H9 (cell line): Measurements from ENCODE around the gene RBM23. TPM values are rescaled to one million over a fixed set of nuclear protein-coding genes. Genes with fewer than 3 reads are reported as not detected.

Experiments
- DNase-seq: peaks from one replicate; pipeline ENCODE4 v3.0.0-alpha.2; 2017
- H2AFZ ChIP-seq: one replicate; pipeline ENCODE4 v1.6.1; 2013; ENCODE audit warnings: mild to moderate bottlenecking, low read length, control low read depth, moderate library complexity
- H2AK5ac ChIP-seq: 2 replicates; pipeline ENCODE4 v1.6.1; 2013; ENCODE audit warnings: low read length, control low read depth, mixed read lengths; ENCODE audit not compliant: insufficient read length
- H2BK120ac ChIP-seq: one replicate; pipeline ENCODE4 v1.6.1; 2013; ENCODE audit warnings: low read depth, mild to moderate bottlenecking, low read length, control low read depth, inconsistent platforms; ENCODE audit not compliant: poor library complexity, severe bottlenecking
- H2BK12ac ChIP-seq: 2 replicates; pipeline ENCODE4 v1.6.1; 2013; ENCODE audit warnings: low read length, control low read depth, mixed read lengths, low read depth; ENCODE audit not compliant: insufficient read length
- H2BK15ac ChIP-seq: 2 replicates; pipeline ENCODE4 v1.6.1; 2013; ENCODE audit warnings: low read depth, low read length, control low read depth
- H2BK20ac ChIP-seq: one replicate; pipeline ENCODE4 v1.6.1; 2013; ENCODE audit warnings: low read depth, mild to moderate bottlenecking, low read length, control low read depth, inconsistent platforms; ENCODE audit not compliant: poor library complexity, severe bottlenecking
- H2BK5ac ChIP-seq: 2 replicates; pipeline ENCODE4 v1.6.1; 2013; ENCODE audit warnings: low read length, control low read depth, mixed read lengths; ENCODE audit not compliant: insufficient read length
- H3K14ac ChIP-seq: 2 replicates; pipeline ENCODE4 v1.6.1; 2013; ENCODE audit warnings: low read length, control low read depth; ENCODE audit not compliant: insufficient read depth
- H3K18ac ChIP-seq: 2 replicates; pipeline ENCODE4 v1.6.1; 2013; ENCODE audit warnings: low read depth, mild to moderate bottlenecking, mixed read lengths, low read length, control low read depth; ENCODE audit not compliant: insufficient read length
- H3K23ac ChIP-seq: 2 replicates; pipeline ENCODE4 v1.6.1; 2013; ENCODE audit warnings: low read length, control low read depth, mixed read lengths, low read depth; ENCODE audit not compliant: insufficient read length
- H3K23me2 ChIP-seq: 2 replicates; pipeline ENCODE4 v1.6.1; 2013; ENCODE audit warnings: low read depth, mild to moderate bottlenecking, mixed read lengths, low read length, control low read depth; ENCODE audit not compliant: insufficient read length, poor library complexity, severe bottlenecking
- H3K27ac ChIP-seq: 2 replicates; pipeline ENCODE4 v1.5.1; 2013; ENCODE audit warnings: low read length, control low read depth, mixed read lengths, low read depth; ENCODE audit not compliant: insufficient read length
- H3K27me3 ChIP-seq: 2 replicates; pipeline ENCODE4 v1.6.1; 2013; ENCODE audit warnings: low read length, control low read depth, inconsistent platforms; ENCODE audit not compliant: insufficient read depth
- H3K4ac ChIP-seq: 2 replicates; pipeline ENCODE4 v1.6.1; 2013; ENCODE audit warnings: low read depth, mild to moderate bottlenecking, control low read depth, inconsistent platforms, low read length, moderate library complexity
- H3K4me1 ChIP-seq: 2 replicates; pipeline ENCODE4 v1.6.1; 2013; ENCODE audit warnings: low read length, control low read depth, inconsistent platforms; ENCODE audit not compliant: insufficient read depth
- H3K4me2 ChIP-seq: 2 replicates; pipeline ENCODE4 v1.6.1; 2013; ENCODE audit warnings: low read length, control low read depth, mixed read lengths; ENCODE audit not compliant: insufficient read length, insufficient read depth
- H3K56ac ChIP-seq: 2 replicates; pipeline ENCODE4 v1.6.1; 2013; ENCODE audit warnings: low read depth, mild to moderate bottlenecking, mixed read lengths, low read length, control low read depth; ENCODE audit not compliant: insufficient read length
- H3K79me1 ChIP-seq: 2 replicates; pipeline ENCODE4 v1.6.1; 2013; ENCODE audit warnings: low read depth, mild to moderate bottlenecking, moderate library complexity, low read length, control low read depth, inconsistent platforms; ENCODE audit not compliant: insufficient read depth, poor library complexity, severe bottlenecking
- H3K79me2 ChIP-seq: 2 replicates; pipeline ENCODE4 v1.6.1; 2013; ENCODE audit warnings: low read length, control low read depth, inconsistent platforms; ENCODE audit not compliant: insufficient read depth
- H3K9ac ChIP-seq: 2 replicates; pipeline ENCODE4 v1.6.1; 2013; ENCODE audit warnings: low read length, control low read depth, mixed read lengths; ENCODE audit not compliant: insufficient read length; ENCODE audit errors: extremely low read depth
- H3K9me3 ChIP-seq: one replicate; pipeline ENCODE4 v1.6.1; 2013; ENCODE audit warnings: low read depth, low read length, inconsistent platforms; ENCODE audit not compliant: control insufficient read depth
- H3T11ph ChIP-seq: one replicate; pipeline ENCODE4 v1.6.1; 2013; ENCODE audit warnings: mild to moderate bottlenecking, low read length, control low read depth, inconsistent platforms
- H4K20me1 ChIP-seq: one replicate; pipeline ENCODE4 v1.6.1; 2013; ENCODE audit not compliant: control insufficient read depth, insufficient read length, insufficient read depth
- H4K5ac ChIP-seq: 2 replicates; pipeline ENCODE4 v1.6.1; 2013; ENCODE audit warnings: low read depth, mild to moderate bottlenecking, mixed read lengths, low read length, control low read depth; ENCODE audit not compliant: insufficient read length
- H4K8ac ChIP-seq: replicated peaks from 2 replicates; pipeline ENCODE4 v1.6.1; 2013; ENCODE audit warnings: low read length, control low read depth, mixed read lengths, low read depth; ENCODE audit not compliant: insufficient read length
- H4K91ac ChIP-seq: 2 replicates; pipeline ENCODE4 v1.6.1; 2013; ENCODE audit warnings: low read depth, mild to moderate bottlenecking, moderate library complexity, mixed read lengths, low read length, control low read depth; ENCODE audit not compliant: insufficient read length
- H3K27ac Mint-ChIP-seq, 3 experiments: 2 replicates in 2 of 3; 3 replicates in 1 of 3; pipeline ENCODE4 v1.8.0; 2020 to 2021; ENCODE audit warnings: mixed read lengths in 3 of 3, mild to moderate bottlenecking in 1 of 3, moderate library complexity in 1 of 3
- H3K27me3 Mint-ChIP-seq: 2 replicates; pipeline ENCODE4 v1.8.0; 2021; ENCODE audit warnings: low read depth, mild to moderate bottlenecking, moderate library complexity, mixed read lengths
- H3K36me3 Mint-ChIP-seq, 3 experiments: 2 replicates in 2 of 3; 3 replicates in 1 of 3; pipeline ENCODE4 v1.8.0; 2020 to 2021; ENCODE audit warnings: low read depth in 3 of 3, mixed read lengths in 3 of 3; ENCODE audit not compliant: insufficient read depth in 1 of 3
- H3K4me1 Mint-ChIP-seq, 2 experiments: 2 replicates each; pipeline ENCODE4 v1.8.0; 2020; ENCODE audit warnings: mixed read lengths in 2 of 2
- H3K4me3 Mint-ChIP-seq, 2 experiments: 2 replicates in 1 of 2; 3 replicates in 1 of 2; pipeline ENCODE4 v1.8.0; 2020 to 2021; ENCODE audit warnings: mild to moderate bottlenecking in 2 of 2, mixed read lengths in 2 of 2, moderate library complexity in 1 of 2
- H3K9me3 Mint-ChIP-seq, 2 experiments: 2 replicates in 1 of 2; 3 replicates in 1 of 2; pipeline ENCODE4 v1.8.0; 2020; ENCODE audit warnings: mild to moderate bottlenecking in 2 of 2, mixed read lengths in 2 of 2, moderate library complexity in 1 of 2
- CTCF ChIP-seq: fragments of 200-600 bp; sonication (generic); conservative IDR thresholded peaks from 3 replicates; pipeline ENCODE4 v1.8.0; 2021; ENCODE audit warnings: antibody characterized with exemption, mild to moderate bottlenecking
- WGBS: extraction: QIAGEN DNeasy Blood & Tissue Kit; methylation state at CpG from one replicate; pipeline ENCODE4 v1.1.7; 2013; ENCODE audit warnings: missing lambda C conversion rate, low lambda C conversion rate, mixed read lengths; ENCODE audit not compliant: insufficient read length; ENCODE audit errors: extremely low coverage; 5-methylcytosine and 5-hydroxymethylcytosine counted together
- total RNA-seq: library from RNA; stranded (reverse); gene quantifications from 2 replicates; pipeline ENCODE4 v1.2.1, GENCODE V29; 2021

The RBM23 gene
- total RNA-seq, 1 experiment from 2014 or later = 79.0 TPM

- no peak overlapping the region for H3K27ac ChIP-seq
- no peak overlapping the region for H2BK20ac ChIP-seq
- no peak overlapping the region for H3K9ac ChIP-seq
- Mint-ChIP-seq H3K9me3 (no peaks in the 10 kb centered on the region), H3K4me1 (peaks cover 21 to 27% of the 10 kb centered on the region in 2 experiments), H3K36me3 (peaks cover 7 to 24% (median 20%) of the 10 kb centered on the region in 3 experiments), H3K27me3 (no peaks in the 10 kb centered on the region; the same call in 1 of the 2 replicates), H3K4me3 (no peak overlapping the region), H3K27ac (peak overlapping the region in 1 of 3 experiments; percentile 88; a peak in 2 of 7 replicates)
- H3K79me2 ChIP-seq = no peaks in the 10 kb centered on the region
- H4K5ac ChIP-seq = no peak overlapping the region
- no peak overlapping the region for H4K8ac ChIP-seq
- H3K4me2 ChIP-seq = no peak overlapping the region
- no peak overlapping the region for H2AK5ac ChIP-seq
- H3K79me1 ChIP-seq = no peaks in the 10 kb centered on the region
- H3K4me1 ChIP-seq = peaks cover 2% of the 10 kb centered on the region; the same call in 1 of the 2 replicates
- peak overlapping the region; percentile 29 for H3K18ac ChIP-seq
- TF ChIP-seq CTCF = no peak
- no peak overlapping the region for H2BK5ac ChIP-seq
- no peaks in the 10 kb centered on the region for H3K9me3 ChIP-seq
- no peak for DNase-seq
- H3T11ph ChIP-seq = no peak overlapping the region
- no peak overlapping the region for H3K56ac ChIP-seq
- peak overlapping the region; percentile 17; the same call in 1 of the 2 replicates for H3K14ac ChIP-seq
- H3K23me2 ChIP-seq = no peaks in the 10 kb centered on the region
- no peak overlapping the region for H4K91ac ChIP-seq
- no peak overlapping the region for H3K4ac ChIP-seq
- no peaks in the 10 kb centered on the region for H4K20me1 ChIP-seq
- H3K27me3 ChIP-seq = no peaks in the 10 kb centered on the region
- H2BK12ac ChIP-seq = no peak overlapping the region
- no peak overlapping the region for H2AFZ ChIP-seq
- no peak overlapping the region for H2BK15ac ChIP-seq
- no CpG with 5 or more reads among the region's 19 CpGs for WGBS
- no peak overlapping the region for H2BK120ac ChIP-seq
- no peak overlapping the region for H3K23ac ChIP-seq
These were observed 69.6 kb downstream of the RBM23 start for GRCh38 chr14:22849212-22849819.
